Left cardiac atrium (tissue), 4 donors: Measurements from ENCODE around the gene UVRAG. TPM values are rescaled to one million over a fixed set of nuclear protein-coding genes. Genes with fewer than 3 reads are reported as not detected.
A peak's percentile ranks its signal among the peaks of the same experiment; 100 is the strongest.

ENCODE experiments used
- ATAC-seq, 2 donors: fragments of 200-7000 bp; cut with Tn5 transposase; one replicate each; pipeline ENCODE4 v1.9.1; 2020; ENCODE audit warnings: mild to moderate bottlenecking in 2 of 2, moderate library complexity in 2 of 2
- DNase-seq: peaks from one replicate; pipeline ENCODE4 v3.0.0-alpha.2; 2020
- intact Hi-C, 2 donors: fragments of 100-400 bp; cut with DNase I; formaldehyde crosslinking; loops; one replicate each; pipeline versions ENCODE4 v1.14.1 to v1.15.1; 2022 to 2023
- total RNA-seq, 2 donors: library from RNA; stranded (reverse); fragmentation: NEBNext Ultra II Directional; extraction: Animal tissue kit (Norgen Biotek cat#: 25700); gene quantifications; one replicate each; pipeline ENCODE4 v1.2.1, GENCODE V29; 2021
- donor health status: DM: no; HTN: yes; CAD: no.
- donor health status: DM: no; HTN: yes; CAD: no; lungs with severe emphysema.
- donor health status: DM: yes; HTN: yes; CAD: no.
- donor health status: Dilated cardiomyopathy.

Gene UVRAG
- total RNA-seq, 2 donors from 2014 or later = 13.9 to 17.7 TPM

DNA sequence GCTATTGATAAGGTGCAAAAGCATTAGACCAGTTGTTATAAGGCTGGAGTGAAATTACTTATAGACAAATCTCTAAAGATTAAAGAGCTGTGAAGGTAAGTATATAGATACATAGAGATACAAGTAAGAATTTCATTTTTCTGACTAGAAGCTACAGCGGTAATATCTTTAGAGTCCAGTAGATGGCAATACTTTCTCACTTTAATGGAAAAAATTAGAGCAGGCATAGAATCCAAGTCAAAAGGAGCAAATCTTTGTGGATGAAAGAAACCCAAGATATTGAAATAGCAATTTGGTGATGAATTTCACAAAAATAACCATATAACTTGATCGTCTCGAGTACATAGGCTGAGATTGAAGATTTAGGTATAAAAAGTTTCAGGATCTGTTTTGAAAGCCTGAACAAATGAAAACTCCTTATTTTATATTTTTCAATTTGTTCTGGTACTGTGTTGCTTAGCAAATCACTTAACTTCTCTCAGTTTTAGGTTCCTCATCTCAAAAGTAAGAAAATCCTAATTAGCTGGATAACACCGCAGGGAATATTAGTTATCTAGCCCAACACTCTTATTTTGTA, 81.9 kb downstream of the UVRAG start:
- intact Hi-C loops = loop anchor here (2.0 to 5.0 kb wide), 4 partner anchors 255 to 420 kb away; partner anchors contain the start of gene WNT11 (in 1 of the 2)
- ATAC-seq (peak in 1 of 2 donors; percentile 56), DNase-seq (no peak)

DNA sequence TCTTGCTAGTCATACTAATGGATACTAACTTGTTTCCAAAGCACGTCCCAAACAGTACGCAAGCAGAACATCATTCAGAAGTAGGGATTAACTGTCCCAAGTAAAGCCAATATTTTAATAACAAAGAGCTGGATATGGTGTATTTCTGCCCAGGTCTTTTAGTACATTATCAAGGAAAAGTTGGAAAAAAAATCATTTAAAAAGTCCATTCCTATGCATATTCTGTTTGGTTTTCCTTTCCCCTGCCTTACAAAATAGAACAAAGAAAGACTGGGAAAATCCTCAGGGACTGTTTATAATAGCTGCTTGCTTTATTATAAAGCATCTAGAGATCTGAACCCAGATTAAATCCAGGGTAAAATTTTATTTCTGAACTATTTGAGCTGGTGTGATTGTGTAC, 83.9 kb downstream of the UVRAG start:
- intact Hi-C loops = loop anchor here (5.0 kb wide), 2 partner anchors 253 to 418 kb away; no protein-coding TSS in a partner anchor
- no peak for ATAC-seq
- no peak for DNase-seq

GRCh38 chr11:75899806-75900205, 84.8 kb downstream of the UVRAG start:
- intact Hi-C loops = loop anchor here (5.0 kb wide), 2 partner anchors 252 to 417 kb away; no protein-coding TSS in a partner anchor
- no peak for ATAC-seq

GRCh38 chr11:75900848-75901247, 85.8 kb downstream of the UVRAG start:
- DNase-seq = no peak
- no peak for ATAC-seq
- intact Hi-C loops = no loop called here

More at GRCh38 chr11:75899806-75900205, 84.8 kb downstream of the UVRAG start:
- no peak for DNase-seq

GRCh38 chr11:75902631-75903030, 87.6 kb downstream of the UVRAG start:
- intact Hi-C loops = no loop called here
- ATAC-seq (no peak), DNase-seq (no peak)

DNA sequence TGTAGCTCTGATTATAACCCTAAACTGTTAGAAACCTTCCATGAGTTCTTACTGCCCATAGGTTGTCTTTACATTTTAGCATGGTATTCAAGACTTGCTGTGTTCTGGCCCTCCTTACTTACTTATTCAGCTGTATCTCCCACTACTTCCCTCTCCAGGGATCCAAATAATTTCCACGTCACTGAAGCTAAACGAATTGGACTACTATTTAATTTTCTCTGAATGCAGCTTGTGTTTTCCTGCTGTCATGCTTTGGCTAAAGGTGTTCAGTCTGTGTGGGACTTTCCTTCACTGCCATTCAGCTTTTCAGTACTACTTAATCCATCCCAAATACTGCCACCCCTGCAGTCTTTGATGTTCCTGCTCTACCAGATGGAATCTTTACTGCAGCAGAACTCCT, 88.3 kb downstream of the UVRAG start:
- ATAC-seq = no peak
- intact Hi-C loops = no loop called here
- DNase-seq = no peak

DNA sequence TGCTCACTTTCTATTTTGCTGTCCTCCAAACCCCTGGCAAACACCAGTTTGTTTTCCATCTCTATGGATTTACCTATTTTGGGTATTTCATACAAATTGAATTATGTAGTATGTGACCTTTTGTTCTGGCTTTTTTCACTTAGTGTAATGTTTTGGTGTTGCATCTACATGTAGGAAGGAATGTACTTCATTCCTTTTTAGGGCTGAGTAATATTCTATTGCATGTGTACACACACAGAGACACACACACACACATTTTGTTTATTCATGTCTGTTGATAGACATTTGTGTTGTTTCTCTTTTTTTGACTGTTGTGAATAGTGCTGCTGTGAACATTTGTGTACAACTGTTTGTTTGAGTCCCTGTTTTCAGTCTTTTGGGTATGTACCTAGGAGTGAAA, 90.4 kb downstream of the UVRAG start:
- intact Hi-C loops = no loop called here
- no peak for DNase-seq
- no peak for ATAC-seq

DNA sequence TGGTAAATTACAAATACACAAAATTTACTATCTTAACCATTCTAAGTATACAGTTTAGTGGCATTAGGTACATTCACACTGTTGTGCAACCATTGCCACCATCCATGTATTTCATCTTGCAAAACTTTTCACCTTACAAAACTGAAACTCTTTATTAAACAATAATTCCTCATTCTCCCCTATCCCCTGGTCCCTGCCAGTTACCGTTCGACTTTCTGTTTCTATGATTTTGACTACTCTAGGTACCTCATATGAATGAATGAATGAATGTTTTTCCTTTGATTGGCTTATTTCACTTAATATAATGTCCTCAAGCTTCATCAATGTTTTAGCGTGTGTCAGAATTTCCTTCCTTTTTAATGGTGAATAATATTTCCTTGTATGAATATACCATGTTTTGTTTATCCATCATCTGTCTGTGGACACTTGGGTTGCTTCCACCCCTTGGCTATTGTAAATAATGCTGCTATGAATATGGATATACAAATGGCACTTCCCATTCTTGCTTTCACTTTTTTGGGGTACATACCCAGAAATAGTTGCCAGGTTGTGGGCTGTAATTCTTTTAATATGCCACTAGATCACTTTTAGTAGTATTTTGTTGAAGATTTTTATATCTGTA, 93.0 kb downstream of the UVRAG start:
- intact Hi-C loops = no loop called here
- ATAC-seq (no peak), DNase-seq (no peak)

- no peak for DNase-seq
- ATAC-seq = no peak
- intact Hi-C loops = no loop called here
Observed at GRCh38 chr11:75910426-75911145, 95.6 kb downstream of the UVRAG start.

- intact Hi-C loops = no loop called here
- ATAC-seq (no peak), DNase-seq (no peak)
Observed at GRCh38 chr11:75911459-75911858, 96.4 kb downstream of the UVRAG start.

DNA sequence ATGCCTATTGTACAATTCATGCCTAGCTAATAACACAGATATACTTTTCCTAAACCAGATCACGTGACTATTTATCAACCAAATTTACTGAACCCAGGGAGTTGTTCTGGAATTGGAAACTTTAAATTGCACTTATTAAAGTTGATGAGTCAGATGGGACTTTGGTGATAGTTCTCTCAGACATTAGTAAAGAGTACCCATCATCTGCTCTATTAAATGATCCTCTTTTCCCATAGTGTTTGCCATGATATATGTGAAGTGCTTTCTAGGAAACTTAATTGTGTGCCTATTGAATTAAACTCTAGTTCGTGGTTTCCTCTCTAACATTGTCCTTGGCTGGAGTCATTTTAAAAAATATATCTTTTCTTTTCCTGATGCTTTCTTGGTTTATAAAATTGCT, 99.0 kb downstream of the UVRAG start:
- ATAC-seq (no peak), DNase-seq (no peak)
- intact Hi-C loops = no loop called here

DNA sequence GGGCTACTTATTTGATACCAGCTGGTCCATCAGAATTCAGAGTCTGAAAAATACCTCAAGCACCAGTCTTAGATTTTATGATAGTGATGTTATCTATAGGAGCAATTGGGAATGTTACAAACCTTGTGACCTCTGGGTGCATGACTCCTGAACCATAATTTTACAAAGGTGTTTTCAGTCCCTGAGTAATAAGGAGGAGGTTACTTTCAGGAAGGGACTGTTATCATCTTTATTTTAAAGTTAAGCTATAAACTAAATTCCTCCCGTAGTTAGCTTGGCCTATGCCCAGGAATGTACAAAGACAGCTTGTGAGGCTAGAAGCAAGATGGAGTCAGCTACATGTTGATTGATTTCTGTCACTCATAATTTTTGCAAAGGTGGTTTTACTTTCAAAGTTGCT, 101.9 kb downstream of the UVRAG start:
- intact Hi-C loops = no loop called here

GRCh38 chr11:75918331-75918730, 103.3 kb downstream of the UVRAG start:
- ATAC-seq = no peak
- no peak for DNase-seq
- intact Hi-C loops = no loop called here

More for the DNA sequence above, 101.9 kb downstream of the UVRAG start:
- ATAC-seq (no peak), DNase-seq (no peak)

- ATAC-seq (peak; percentile 65 to 81), DNase-seq (no peak)
- intact Hi-C loops = no loop called here
Observed at GRCh38 chr11:75919525-75919924, 104.5 kb downstream of the UVRAG start.

DNA sequence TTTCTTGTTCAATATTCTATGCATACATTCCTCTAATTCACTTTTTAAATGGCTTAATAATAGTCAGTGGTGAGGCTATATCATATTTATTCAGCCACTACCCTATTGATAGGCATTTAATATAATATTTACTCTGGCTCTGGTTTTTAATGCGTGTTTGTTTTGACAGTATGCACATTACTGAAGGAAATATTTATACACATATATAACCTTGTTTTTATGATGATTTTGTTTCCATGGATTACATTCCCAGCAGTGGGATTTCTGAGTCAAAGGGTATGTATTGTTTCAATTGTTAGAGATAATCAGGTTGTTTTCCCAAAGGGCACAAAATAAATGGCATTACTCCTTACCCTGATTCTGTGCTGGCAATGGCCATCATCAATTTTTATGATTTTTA, 105.8 kb downstream of the UVRAG start:
- no peak for ATAC-seq
- DNase-seq = no peak
- intact Hi-C loops = no loop called here

- ATAC-seq (no peak), DNase-seq (no peak)
- intact Hi-C loops = no loop called here
Observed at GRCh38 chr11:75921808-75922207, 106.8 kb downstream of the UVRAG start.

DNA sequence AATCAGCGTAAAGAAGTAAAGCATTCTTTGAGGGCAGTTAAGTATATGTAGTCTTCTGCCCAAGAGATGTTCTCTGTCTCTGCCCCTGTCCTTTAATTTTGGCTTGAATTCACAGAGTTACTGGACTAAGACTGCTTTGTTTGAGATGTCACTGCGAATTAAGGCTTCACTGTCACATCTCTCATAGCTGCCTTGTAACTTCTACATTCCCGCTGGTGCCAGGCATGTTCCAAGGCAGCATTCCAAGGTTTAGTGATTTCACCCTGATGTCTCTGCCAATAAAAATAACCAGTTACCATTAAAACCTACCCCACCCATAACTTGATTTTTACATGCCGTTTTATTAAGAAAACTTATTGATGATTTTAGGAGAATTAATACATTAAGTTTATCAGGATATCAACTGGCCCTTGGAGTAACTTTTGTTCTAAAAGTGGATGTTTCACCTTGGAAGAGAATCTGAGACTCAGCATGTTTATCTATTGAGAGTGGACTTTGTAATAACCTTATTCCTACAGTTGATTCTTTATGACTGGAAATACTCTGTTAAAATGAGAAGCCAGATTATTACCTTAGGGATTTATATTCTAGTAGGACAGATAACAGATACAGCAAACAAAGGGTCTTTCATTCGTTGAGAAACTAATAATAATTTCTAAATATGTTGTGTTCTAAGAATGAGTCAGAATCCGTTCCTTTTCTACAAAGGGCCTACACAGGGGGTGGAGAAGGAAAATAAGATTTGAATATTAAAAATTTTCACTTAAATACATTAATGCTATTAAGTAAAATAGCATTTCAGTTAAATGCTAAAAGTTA, 110.2 kb downstream of the UVRAG start:
- ATAC-seq (peak; percentile 59 to 75), DNase-seq (no peak)
- intact Hi-C loops = no loop called here

DNA sequence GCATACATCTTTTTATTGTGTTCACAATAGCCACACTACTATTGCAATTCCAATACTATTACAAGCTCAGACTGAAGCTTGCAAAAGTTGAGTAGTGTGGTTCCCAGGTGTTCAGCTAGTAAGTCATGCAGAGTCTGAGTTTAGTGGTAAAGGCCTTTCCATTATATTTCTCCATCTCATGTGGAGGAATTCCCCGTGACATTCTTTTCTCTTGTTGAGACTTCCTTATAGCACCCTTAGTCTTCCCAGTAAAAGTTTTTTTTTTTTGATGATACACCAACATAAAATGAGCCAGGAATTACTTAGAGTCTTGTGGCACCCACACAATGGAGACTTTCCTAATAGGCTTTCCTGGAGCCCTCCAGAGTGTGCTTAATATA, 110.8 kb downstream of the UVRAG start:
- DNase-seq = no peak
- intact Hi-C loops = no loop called here
- ATAC-seq = no peak

DNA sequence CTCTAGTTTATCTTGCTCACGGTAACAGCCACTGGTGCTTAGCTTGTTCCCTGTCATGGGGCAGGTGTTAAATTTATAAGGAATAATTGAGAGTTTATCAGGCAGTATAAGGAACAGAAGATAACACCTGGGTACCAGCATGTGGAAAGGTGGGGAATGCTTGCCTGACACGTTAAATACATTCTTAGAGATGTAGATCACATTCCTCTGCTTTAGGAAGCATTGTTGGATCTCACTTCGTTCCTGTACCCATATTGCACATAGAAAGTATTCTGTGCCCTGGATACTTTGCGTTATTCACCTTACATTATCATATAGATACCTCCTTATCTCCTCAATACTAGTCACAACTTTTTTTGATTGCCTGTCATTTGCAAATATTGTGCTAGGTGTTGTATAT, 114.7 kb downstream of the UVRAG start:
- no peak for ATAC-seq
- intact Hi-C loops = no loop called here

DNA sequence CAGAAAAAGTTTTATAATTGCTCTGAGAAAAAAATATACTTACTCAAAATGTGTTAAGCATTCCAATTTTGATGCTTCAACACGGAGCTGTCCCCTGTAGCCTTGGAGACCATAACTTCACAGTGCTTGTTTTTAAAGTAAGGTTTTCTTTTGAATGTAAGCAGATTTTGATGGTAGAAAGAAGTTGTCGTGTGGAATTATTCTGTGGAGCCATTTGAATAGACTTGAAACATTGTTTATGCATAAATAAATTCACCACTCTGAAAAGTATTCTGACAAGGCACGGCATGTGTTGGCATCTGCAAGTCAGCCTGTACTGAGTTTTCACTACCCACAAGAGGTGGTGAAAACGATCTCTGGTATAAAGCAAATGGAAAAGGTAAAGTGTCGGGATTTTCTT, 115.5 kb downstream of the UVRAG start:
- intact Hi-C loops = no loop called here
- no peak for ATAC-seq
- no peak for DNase-seq

More for the DNA sequence above, 114.7 kb downstream of the UVRAG start:
- no peak for DNase-seq
